PC-9 (cell line): Measurements from ENCODE around the gene WFDC12.

ENCODE experiments used
- EZH2 ChIP-seq: fragments of 200-600 bp; sonication (generic); IDR thresholded peaks from 2 replicates; pipeline ENCODE4 v1.8.0; 2017; ENCODE audit warnings: antibody characterized with exemption, low read depth
- TF ChIP-seq, protein P1 (sequence below): fragments of 200-600 bp; sonication (generic); conservative IDR thresholded peaks from 2 replicates; pipeline ENCODE4 v1.6.1; 2017; ENCODE audit warnings: mixed run types, antibody characterized with exemption, mild to moderate bottlenecking, moderate library complexity

DNA sequence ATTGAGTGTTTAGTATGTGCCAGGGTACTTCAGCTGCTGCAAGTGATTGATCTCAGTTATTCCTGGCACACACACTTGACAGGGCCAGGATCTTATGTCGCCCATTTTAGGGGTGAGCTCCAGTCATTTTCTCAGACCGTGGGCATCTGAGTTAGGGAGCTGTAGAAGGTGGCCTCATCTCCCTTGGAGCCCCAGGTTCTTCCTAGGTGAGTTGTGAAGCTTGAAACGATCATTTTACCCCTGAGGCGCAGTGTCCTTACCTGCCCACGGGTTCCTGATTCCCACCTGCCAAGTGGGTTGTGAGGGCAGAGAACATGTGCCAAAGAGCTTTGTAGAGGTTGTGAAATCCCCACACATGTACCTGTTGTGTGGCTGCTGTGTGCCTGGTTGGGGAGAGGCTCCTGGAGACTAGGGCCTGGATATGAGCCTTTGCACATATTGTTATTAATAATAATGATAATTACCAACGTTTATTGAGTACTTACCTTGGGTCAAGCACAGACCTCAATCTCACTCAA, 22.9 kb downstream of the WFDC12 start:
- TF ChIP-seq, protein P1, sequence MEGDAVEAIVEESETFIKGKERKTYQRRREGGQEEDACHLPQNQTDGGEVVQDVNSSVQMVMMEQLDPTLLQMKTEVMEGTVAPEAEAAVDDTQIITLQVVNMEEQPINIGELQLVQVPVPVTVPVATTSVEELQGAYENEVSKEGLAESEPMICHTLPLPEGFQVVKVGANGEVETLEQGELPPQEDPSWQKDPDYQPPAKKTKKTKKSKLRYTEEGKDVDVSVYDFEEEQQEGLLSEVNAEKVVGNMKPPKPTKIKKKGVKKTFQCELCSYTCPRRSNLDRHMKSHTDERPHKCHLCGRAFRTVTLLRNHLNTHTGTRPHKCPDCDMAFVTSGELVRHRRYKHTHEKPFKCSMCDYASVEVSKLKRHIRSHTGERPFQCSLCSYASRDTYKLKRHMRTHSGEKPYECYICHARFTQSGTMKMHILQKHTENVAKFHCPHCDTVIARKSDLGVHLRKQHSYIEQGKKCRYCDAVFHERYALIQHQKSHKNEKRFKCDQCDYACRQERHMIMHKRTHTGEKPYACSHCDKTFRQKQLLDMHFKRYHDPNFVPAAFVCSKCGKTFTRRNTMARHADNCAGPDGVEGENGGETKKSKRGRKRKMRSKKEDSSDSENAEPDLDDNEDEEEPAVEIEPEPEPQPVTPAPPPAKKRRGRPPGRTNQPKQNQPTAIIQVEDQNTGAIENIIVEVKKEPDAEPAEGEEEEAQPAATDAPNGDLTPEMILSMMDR = no peak
- no peak for TF ChIP-seq EZH2
